Activated CD8-positive, alpha-beta memory T cell treated with anti-CD3 and anti-CD28 coated beads, Interleukin-2, amount 50 U/mL, for 24 hours (primary cell): Measurements from ENCODE around the gene SEPTIN10.

Experiments used
- DNase-seq: peaks from one replicate; pipeline ENCODE4 v3.0.0-alpha.2; 2020; ENCODE audit errors: extremely low read depth

SEPTIN10 gene

DNA sequence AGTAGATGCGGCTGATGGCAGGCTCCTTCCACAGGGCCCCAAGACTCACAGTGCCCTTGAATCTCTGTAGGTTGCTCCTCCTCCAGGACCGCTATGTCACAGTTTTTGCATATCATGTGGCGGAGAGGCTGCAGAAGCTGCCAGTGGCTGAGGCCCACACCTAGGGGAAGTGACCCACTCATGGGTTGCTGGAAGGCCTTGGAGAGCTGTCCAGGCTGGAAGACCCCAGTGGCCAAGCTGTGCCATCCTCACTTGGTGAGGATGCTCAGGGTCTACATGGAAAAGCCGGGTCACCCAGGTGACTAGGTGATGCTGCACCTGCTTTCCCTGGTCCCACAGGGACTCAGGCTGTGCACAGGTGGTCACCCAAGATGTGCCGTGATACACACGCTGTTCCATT lies 90.6 kb downstream of the SEPTIN10 start:
- DNase-seq, result no peak

DNA sequence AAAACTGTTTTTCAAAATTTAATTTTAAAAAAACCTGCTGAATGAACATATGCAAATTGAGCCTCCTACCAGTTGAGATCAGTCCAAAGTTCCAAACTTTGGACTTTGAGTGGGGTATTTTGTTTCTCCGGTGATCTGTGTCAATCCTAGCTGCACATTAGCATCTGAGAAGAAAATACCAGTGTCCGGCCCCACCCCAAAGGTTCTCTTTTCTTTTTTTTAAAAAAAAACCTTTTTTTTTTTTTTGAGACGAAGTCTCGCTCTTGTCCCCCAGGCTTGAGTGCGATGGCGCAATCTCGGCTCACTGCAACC lies 91.7 kb downstream of the SEPTIN10 start:
- no peak for DNase-seq

DNA sequence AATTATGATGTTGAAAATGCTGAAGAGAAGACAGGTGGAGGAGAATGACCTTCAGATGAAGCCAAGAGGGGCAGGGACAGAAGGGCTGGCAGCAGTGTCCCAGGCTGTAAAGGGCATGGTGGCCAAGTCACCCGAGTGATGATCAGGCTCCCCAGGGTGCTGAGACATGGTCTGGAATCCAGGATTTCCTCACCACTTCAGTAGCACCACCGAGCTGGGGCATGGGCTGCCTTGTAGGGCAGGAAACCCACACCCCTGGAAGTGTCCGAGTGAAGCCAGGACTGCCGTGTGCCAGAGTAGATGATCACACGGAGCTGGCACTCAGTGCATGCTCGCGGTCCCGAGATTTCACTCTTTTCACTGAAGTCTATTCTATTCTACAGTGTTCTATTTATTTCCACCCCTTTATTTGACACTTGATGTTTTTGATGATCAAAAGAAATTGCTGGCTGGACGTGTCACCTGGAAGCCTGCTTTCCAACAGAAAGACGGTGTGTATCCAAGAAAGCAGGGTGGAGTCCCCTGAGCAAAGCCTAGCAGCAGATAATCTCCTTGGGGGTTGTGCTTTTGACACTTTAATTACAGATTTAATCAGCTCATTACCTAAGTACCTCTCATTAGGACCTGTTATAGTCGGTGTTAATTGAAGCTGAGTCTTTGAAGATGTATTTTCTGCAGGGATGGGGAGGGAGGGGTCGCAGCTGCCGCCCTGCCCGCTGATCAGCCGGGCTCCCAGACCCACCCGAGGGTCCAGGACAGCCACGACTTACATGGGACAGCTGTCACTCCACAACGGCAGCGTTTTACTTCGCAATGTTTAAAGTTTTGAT lies 92.3 kb downstream of the SEPTIN10 start:
- DNase-seq, result no peak

DNA sequence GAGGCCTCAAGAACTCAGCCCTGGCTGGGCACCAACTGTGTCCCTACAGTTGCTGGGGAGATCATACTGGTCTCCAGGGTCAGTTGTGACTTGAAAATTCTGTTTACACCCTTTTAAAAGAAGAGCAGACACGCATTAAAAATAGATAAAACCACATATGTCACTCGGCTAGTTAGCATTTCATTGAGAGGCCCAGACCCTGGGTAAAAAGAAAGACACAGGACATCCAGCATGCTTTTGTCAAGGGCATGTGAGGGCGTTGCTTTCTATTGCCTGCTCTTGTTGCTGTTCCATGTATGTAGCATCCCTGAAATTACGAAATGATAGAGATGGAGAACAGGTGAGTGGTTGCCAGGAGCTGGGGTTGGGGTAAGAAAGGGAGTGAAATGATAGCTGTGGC lies 94.3 kb downstream of the SEPTIN10 start:
- no peak for DNase-seq

DNA sequence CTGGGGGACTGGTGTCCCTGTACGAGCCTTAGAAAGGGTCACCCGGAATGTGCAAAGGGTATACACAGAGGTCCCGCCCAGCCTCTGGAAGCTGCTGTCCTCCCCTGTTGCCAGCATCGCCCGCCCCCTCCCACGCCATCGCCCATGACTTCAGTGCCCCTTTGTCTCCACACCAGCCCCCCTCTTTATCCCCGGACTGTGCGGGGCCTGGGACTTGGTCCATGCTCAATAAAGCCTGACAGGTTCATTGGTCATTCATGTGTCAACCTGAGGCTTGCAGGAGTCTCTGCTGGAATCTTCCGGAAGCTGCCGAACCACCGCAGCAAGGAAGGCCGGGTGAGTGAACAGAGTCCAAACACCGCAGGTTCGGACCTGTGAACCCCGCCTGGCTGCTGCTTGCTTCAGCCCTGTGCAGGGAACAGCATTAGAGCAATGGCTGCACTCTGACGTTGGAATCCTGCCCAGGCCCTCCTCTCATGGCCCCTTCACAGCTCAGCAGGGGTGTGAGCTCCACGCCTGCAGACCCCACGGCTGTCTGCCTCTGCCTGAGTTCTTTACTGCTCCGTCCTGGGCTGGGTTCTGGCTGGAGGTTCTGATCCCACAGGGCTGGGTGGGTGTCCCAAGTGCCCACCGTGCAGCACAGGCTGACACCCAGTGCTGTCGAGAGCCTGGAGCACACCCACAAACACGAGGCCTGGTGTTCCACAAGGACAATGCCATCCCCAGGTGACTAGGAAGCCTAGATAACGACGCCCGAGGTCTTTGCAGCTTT lies 96.5 kb downstream of the SEPTIN10 start:
- DNase-seq, result no peak

DNA sequence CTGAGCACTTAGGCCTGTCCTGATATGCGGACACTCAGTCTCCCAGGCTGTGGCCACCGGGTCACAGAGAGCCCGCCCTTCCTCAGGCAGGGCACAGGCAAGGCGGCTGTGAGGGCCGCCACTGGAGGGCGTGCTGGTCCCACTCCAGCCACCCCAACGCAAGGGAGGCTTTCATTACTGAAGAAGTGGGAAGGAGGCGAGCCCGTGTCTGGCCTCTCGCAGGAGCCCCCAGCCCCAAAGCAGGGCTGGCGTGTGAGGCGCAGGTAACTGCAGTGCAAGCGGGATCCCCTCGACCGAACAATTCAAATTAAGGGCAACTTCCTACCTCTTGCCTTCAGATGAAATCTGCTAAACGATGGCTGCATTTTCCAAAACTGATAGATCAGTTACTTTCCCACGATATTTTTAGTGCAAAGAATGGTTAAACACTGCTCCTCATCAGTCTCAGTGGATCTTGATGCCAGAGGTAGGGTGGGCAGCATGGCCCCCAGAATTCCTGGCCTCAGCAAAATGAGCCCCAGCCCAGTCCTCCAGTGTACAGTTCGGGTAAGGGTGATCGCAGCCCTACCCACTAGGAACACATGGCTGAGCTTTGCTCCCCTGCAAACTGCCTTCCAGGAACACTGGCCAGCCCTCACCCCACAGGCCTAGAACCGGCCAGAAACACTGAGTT lies 97.2 kb downstream of the SEPTIN10 start:
- no peak for DNase-seq

DNA sequence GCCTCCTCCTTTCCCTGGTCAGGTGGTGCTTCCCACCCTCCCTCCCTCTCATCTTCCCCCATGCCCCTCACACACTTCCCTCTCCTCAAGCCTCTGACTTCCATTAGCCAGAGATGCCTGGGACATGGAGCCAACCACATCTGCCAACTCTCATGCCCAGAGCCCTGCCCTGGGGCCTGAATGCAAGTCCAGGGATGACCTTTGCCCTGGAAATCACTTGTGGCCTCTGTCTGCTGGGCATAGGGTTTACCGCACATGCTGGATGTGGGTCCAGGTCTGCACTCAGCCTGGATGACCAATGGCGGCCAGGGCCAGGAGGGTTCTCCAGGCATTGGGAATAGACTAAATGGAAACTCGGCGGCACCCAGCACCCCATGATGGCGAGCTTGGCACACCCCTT lies 98.9 kb downstream of the SEPTIN10 start:
- no peak for DNase-seq

DNA sequence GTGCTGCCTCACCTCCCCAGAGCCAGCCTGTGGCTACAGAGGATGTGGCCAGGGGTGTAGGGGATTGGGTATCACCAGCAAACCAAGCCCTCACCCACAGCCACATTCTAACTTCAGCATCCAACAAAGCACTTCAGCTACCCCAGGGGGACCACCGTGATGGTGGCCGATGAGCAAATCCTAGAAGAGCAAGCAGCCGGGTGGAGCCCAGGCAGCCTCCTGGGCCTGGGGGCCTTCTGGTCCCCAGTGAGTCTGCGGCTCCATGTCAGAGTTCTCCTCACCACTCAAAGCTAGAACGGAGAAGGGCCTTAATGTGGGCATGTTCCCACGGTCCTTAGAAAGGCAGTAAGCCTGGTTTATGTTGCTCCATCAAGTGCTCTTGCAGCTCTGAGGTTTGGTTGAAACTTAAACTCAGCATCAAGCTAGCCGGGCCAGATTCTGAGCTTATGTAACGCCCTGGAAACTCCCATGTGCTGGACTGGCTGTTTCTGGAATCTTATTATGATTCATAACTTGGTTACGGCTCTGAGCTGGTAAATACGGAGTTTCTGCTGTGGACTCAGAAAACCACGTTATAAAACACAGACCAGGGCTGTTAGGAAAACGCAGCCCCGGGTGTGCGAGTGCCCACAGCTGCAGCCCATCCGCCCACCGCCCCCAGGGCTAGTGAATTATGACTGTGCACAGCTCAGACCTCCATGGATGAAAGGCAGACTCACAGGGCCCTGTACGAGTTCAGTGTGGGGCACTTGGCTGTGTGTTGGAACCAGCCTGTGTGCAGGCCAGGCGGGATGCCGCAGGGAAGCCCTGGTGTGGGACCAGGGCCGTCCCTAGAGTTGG lies 99.8 kb downstream of the SEPTIN10 start:
- DNase-seq, result no peak

DNA sequence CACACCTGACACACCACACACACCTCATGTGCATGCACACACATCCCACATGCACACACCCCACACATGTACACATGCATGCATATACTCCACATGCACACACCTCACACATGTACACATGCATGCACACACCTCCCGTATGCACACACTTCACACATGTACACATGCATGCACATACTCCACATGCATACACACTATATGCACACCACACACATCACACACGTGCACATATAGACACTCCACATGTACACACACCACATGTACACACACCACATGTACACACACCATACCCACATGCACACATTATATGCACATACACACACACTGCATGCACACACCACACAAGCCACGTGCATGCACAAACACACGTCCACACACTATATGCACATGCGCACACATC lies 100.5 kb downstream of the SEPTIN10 start:
- no peak for DNase-seq

DNA sequence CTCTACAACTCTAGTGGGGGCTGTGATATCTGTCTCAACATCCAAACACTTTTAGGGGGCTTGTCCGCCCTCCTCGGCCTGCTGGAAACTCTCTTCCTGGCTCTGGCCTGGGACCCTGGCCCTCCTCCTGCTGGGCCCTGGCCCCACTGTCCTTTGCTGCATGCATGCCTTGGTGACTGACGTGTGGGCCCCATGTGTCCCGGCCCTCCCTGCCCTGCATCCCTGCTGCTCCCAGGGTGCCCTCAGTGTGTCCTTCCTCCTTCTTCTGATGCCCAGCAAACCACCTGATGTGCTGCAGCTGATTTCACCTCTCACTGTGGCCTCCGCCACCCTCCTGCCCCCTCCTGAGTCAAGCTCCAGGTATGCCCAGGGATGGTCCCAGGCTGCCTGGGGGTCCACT lies 101.7 kb downstream of the SEPTIN10 start:
- no peak for DNase-seq

DNA sequence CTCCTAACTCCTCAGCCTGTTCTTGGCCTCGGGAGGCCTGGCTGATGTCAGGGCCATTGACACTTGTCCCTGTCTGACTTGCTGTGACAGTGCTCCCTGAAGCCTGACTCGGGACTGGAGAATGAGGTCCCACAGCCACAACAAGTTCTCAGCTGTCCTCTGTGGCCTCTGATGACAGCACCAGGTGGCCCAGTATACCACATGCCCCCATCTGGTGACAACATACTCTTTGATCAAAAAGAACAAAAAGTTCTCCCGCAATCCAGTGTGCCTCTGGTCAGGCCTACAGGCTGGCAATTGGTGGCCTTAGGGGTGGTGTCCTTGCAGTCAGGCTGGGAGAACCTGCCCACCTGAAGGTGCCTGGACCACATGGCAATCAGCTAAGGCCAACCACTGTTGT lies 102.6 kb downstream of the SEPTIN10 start:
- no peak for DNase-seq

DNA sequence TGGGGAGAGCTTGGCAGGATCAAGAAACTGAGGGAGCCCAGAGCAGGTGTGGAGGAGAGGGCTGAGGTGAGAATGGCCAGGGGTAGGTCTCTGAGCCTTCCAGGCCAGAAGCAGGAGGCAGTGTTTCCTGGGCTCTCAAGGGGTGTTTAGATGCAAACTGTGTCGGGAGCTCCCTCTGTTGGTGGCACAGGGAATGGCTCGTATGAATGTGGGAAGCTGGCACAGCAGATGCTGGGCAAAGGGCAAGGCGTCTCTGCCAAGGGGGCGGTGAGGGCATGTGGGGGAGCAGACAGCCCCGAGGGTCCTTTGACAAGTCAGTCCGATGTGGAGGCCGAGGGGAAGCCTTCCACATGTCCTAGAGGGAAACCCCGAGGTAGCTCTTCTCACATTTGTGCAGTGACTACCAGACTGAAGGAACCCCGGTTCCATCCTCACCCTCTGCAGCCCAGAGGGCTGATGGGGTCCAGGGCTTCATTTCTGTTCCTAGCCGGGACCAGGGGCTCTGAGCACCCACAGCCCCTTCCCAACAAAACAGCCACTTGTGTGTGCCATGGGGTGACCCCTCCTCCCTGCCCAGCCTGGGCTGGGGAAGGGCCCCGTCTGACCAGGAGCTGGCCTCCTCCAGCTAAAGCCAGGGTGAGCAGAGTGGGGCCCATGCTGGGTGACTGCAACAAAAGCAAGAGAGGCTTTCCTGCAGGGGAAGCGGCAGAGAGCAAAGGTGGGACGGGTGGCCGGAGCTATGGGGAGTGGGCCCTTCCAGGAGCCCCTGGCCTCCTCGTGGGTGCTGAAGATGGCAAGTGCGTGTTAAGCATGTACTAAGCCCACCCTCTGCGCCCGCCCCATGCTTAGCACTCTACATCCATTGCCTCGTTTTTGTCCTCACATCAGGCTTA lies 103.4 kb downstream of the SEPTIN10 start:
- peak; percentile 38 for DNase-seq

DNA sequence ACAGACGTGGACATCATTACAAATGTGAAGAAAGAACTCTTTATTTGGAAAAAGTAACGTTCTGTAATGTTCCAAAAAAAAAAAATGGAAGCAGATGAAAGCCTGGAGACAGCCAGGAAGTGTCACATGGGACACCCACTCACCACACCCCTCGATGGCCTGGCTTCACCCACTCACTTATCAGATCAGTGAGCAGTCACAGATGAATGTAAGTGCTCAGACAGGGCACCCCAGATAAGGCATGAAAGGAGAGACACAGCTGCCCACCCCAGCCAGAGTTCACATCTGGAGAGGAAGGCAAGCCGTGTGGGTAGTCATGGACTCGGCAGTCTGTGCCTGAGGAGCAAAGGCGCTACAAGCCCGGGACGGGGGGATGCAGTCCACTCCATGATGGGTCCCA lies 105.2 kb downstream of the SEPTIN10 start:
- DNase-seq, result no peak

DNA sequence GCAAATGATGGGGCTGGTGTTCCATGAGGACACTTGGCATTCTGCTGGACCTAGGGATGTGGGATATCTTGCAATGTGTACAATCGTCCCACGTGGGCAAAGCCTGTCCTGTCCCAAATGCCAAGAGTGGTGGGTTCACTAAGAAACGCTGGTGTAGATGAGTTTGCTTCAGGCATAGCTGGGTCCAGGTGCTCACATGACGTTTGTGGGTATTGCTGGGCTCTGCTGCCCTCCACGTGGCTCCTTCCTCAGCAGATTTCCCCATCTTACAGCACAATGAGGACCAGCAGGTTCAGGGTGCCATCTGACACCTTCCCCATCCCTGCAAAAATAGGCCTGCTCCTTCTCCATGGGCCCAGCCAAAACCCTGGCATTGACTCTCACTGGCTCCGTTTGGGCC lies 105.9 kb downstream of the SEPTIN10 start:
- DNase-seq, result no peak

DNA sequence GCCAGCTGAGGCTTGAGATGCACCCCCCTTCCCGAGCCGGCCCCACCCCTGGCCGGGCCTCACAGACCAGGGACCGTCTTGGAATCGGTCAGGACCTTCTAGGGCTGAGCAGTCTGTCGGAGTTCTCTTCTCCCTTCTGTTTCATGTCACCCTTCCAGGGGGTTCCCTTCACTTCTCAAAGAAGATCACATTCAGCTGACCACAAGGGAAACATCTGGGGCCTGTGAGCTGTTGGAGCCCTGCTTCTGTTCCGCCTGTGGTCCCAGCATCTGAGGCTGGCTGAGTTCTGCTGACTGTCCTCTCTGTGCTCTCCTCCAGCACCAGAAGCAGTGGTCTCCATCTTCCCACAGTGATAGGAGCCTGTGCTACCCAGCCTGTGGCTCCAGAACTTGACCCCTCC lies 106.5 kb downstream of the SEPTIN10 start:
- no peak for DNase-seq

DNA sequence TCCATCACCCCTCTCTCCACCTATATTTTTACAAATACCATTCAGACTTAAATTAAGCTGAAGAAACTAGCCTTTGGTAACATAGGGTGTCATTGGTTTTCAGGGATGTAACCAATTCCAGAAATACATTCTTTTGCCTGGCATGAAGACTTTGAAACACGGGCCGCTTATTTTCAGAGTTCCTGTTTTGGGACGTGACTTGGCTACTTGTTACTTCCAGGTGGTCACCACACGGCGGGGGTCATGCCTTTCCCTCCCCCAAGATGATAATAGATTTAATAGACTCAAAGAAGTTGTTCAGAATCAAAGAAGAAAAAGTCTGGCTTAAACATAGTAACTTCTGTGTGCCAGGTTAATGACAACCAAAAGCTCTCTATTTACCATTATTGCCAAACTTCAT lies 110.6 kb downstream of the SEPTIN10 start:
- DNase-seq, result no peak

DNA sequence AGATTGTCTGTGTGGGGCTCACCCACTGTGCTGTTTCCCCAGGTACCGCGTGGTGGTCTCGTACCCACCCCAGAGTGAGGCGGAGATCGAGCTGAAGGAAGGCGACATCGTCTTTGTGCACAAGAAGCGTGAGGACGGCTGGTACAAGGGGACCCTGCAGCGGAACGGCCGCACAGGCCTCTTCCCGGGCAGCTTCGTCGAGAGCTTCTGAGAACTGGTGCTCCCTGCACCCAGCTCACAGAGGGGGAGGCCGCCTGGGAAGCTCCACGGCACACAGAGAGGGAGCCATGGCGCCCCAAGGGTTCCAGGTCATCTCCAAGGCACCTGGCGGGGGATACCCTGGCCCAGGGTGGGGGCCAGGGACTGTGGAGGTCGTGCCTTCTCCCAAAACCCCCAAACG lies 112.3 kb downstream of the SEPTIN10 start:
- DNase-seq, result no peak

DNA sequence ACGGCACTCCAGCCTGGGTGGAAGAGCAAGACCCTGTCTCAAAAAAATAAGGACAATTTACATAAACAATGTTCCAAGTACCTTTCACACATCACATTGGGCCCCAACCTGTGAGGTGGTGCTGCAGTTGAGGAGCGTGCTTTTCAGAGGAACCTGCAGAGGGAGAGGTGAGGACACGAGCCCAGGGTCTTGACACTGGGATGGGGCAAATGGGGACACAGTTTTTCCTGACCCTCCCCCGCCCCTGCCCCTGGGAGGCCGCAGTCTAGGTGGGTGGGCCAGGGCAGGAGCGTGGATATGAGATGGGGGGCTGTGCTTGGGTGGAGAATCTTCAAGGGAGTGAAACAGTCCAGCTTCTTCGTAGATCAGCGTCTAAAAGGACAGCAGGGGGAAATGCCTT lies 112.9 kb downstream of the SEPTIN10 start:
- DNase-seq, result no peak

DNA sequence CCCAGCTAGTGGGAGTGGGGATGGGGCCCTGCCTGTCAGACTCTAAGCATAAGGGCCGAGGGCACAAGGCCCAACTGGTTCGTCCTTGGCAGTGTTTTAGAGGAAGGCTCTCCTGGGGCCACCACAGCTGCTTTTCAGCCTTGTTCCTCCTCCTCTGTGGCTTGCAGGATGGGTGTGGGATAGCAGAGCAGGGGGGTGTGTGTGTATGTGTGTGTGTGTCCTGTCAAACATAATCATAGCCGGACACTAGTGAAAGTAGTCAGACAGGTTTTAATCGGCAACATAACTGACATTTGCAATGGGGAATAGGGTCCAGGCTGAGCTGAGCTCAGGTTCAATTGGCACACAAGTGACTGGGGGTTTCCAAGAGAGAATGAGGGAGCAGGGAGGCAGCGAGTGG lies 114.2 kb downstream of the SEPTIN10 start:
- no peak for DNase-seq

DNA sequence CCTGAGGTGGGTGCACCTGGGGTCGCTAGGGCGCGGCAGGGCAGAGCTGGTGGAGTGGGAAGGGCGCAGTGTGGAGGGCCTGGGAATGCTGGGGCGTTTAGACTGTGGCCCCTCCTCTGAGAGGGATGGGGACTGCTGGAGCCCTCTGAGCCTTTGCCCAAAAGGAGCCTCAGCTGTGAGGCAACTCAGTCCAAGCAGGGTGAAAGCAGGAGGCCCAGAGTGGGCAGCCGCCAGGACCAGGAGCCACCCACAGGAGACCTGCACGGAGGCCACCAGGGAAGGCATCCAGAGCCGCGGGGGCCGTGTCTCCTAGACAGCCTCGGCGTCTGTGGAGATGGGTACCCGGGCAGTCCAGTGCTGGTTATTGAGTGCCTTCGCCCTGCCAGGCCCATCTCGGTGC lies 114.9 kb downstream of the SEPTIN10 start:
- no peak for DNase-seq
